HG02870 (cell line): ENCODE data around the gene PLB1.

ENCODE experiments used
- ATAC-seq: cut with Tn5 transposase; IDR thresholded peaks from one replicate; pipeline ENCODE4 v1.9.1; 2021; ENCODE audit warnings: mild to moderate bottlenecking, moderate library complexity; ENCODE audit not compliant: unreplicated experiment

The PLB1 gene

DNA sequence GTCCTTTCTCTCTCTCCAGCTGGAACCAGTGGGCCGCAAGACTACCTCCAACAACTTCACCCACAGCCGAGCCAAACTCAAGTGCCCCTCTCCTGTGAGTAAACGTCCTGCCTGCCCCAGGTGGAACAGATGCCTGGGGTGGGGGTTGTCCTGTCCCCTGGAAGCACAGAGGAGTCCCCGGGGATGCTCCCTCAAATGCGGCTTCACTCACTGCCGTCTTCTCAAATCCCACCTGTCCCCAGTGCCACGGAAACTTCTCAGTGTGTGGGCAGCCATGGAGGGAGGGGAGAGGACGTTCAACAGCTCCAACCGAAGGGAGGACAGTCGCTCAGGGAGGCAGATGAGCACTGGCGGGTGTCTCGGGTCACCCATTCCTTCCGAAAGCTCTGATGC lies 145.0 kb downstream of the PLB1 start:
- ATAC-seq: no peak

DNA sequence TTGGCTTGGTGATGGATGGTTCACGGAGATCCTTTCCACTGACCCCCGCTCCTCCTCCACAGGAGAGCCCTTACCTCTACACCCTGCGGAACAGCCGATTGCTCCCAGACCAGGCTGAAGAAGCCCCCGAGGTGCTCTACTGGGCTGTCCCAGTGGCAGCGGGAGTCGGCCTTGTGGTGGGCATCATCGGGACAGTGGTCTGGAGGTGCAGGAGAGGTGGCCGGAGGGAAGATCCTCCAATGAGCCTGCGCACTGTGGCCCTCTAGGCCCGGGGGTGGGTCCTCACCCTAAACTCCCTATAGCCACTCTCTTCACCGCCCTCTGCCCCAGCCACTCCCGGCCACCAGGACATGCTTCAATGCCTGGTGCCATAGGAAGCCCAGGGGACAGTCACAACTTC lies 146.9 kb downstream of the PLB1 start:
- ATAC-seq: no peak

- no peak for ATAC-seq
Measured at GRCh38 chr2:28643327-28643726, 147.5 kb downstream of the PLB1 start.

GRCh38 chr2:28643911-28644334 lies 148.1 kb downstream of the PLB1 start:
- ATAC-seq: no peak

DNA sequence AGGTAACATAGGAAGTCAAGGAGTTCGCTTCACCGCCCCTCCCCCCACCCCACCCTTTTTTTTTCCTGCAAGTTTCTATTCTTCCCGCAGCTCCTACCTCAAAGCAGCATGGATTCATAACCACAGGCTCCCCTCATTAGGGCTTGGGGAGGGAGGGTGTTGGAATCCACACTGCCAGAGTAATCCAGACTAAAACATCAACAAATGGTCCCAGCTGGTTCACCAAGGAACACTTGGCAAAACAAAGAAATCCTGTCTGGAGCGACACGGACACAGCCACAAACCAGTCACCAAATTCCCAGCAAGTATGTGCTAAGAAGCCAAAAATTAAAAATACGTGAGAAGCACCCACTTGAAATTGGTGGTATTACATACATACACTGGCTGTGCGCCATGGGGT lies 148.9 kb downstream of the PLB1 start:
- no peak for ATAC-seq

GRCh38 chr2:28645553-28645952 lies 149.7 kb downstream of the PLB1 start:
- ATAC-seq: no peak

DNA sequence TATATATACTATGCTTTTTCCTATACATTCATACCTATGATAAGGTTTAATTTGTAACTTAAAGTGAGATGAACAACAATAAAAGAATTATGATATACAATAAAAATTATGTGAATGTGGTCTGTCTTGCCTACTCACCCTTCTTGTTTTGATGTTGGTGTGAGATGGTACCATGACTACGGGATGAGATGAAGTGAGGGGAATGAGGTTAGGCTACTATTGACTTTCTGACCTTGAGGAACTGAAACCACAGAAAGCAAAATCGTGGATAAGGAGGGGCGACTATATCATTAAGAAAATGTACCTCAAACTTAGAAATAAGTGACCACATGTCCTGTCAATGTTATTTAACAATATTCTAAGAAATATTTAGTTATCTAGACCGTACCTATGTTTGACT lies 151.8 kb downstream of the PLB1 start:
- peak; percentile 35 for ATAC-seq

GRCh38 chr2:28648147-28648546 lies 152.3 kb downstream of the PLB1 start:
- no peak for ATAC-seq

DNA sequence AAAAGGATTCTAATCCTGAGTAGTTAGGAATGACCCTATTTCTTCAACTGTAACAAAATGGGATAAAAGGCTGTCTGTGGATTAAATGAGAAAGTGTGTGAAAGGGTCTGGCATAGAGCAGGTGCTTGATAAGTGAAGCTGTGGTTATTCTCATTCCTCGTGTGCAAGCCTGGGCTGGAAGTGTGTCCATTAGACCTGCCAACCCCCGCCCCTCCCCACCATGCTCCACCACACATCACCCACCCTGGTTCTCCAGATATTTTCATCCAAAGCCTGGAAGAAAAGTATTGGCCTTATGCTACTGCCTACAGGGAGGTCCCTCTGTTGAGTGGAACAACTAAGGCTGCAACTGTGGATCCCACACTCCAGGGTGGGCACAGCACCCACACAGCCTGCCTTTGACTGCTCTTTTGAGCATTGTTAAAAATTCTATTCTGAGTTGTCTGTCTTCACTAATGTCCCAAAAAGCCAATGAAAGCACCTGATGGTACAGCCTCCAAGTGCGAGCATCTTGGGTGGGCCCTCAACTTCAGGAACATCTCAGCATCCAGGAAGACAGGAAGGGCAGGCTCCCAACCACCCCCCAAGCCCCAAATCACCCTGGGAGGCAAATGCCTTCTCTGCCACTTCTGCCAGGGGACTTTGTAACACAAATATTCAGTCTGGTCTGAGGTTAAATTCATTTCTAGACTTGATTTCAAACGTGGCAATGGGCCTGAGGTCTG lies 153.0 kb downstream of the PLB1 start:
- no peak for ATAC-seq

DNA sequence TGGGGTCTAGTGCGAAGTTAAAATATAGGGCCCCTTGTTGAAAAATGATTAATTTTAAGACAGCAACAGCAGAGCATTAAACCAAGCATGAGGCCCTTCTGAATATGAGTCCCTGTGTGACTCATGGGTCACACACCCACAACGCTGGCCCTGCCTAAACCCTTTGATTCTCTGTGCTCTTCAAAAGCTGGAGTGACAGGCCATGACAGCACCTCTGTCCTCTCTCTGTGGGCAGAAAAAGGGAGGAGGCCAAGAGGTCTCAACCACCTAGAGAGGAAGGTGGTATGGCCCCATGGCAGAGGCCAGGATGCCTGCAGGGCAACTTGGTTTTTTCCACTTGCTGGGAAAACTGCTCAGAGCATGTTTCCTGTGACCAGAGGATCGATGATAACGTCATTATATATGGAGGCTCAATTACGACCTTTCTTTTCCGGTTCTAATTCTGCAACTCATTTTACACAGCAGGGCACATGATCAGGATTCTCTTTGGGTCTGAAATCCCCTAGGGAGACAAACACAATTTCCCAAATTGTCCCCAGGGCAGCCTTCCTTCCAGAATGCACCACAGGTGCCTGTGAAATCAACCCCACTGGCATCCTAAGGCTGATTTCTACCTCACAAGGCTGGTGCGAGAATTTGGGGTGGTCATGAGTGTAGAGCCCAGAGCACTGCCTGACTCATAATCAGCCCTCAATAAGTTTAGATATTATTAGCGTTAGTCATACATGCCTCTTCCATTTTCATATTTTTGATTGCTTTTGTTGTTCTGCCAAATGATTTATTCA lies 153.8 kb downstream of the PLB1 start:
- peak; percentile 46 for ATAC-seq

- ATAC-seq: no peak
Measured at GRCh38 chr2:28650266-28650584, 154.4 kb downstream of the PLB1 start.

DNA sequence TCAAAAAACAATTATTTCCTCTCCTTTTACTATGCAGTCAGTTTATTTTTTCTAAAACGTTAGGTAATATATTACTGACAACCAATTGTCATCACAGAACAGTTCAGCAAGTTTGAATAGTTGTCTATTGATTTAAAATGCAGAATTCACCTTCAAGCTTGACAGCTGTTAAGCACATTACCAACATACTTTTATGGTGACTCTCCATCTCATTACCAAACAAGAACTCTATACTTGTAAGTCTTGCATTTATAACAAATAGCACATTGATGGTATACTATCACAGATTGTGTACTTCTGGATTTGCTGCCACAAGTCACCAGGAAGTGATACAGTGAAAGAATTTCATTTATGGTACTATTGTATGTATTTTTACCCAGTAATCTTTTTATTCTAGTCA lies 156.4 kb downstream of the PLB1 start:
- ATAC-seq: no peak

GRCh38 chr2:28653892-28654662 lies 158.2 kb downstream of the PLB1 start:
- ATAC-seq: no peak

GRCh38 chr2:28654663-28655320 lies 158.9 kb downstream of the PLB1 start:
- no peak for ATAC-seq

DNA sequence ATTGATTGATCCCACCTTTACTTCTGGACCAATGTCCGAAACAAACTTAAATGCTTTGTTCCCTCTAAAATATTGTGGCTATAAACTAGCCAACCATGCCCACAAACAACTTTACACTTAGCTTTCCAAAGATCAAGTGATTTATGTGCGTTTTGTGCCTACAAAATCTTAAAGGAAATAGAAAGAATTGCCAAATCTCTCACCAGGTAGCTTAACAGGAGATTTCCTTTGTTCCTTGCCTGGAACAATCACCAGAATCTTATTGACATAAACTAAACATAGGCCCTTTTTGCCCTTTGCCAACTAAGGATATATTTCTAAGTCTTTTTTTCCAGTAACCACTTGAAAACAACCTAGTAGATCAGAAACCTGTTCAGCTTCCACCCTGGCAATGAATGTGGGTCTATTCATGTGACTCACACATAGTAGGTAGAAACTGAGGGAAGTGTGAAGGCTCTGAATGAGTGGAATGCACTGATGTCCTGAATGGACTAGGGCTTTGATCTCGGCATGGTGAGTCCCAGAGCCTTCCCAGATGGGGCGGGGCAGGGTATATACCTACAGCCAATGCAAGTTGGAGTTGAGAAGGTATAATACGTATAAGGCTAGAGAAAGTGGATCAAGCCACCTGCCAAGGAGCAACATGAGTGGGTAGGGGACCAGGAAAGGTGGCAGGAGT lies 161.2 kb downstream of the PLB1 start:
- ATAC-seq: no peak

GRCh38 chr2:28658369-28658768 lies 162.5 kb downstream of the PLB1 start:
- ATAC-seq: no peak

DNA sequence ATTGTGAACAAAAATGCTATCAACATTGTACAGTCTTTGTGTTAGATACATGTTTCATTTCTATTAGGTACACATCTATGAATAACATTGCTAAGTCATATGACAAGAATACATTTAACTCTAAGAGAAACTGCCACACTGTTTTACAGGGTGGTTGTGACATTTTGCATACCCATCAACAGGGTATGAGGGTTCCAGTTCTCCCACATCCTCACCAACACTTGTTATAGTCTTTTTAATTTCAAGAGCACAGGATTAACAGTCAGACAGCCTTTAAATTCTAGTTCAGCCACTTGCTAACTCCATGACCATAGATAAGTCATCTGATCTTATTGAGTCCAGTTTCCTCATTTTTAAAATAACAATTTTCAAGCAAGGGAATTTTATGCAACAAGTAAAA lies 163.3 kb downstream of the PLB1 start:
- no peak for ATAC-seq

- no peak for ATAC-seq
Measured at GRCh38 chr2:28661589-28662001, 165.7 kb downstream of the PLB1 start.

GRCh38 chr2:28662044-28662443 lies 166.2 kb downstream of the PLB1 start:
- no peak for ATAC-seq

GRCh38 chr2:28662468-28663181 lies 166.8 kb downstream of the PLB1 start:
- no peak for ATAC-seq
